MM.1S (cell line): ENCODE measurements around the gene TYK2.

Source experiments
- EZH2 ChIP-seq: fragments of 300-600 bp; sonication (generic); optimal IDR thresholded peaks from 2 replicates; pipeline ENCODE3; 2017; ENCODE audit warnings: low read depth, mild to moderate bottlenecking, antibody characterized with exemption, low read length, mixed read lengths
- TF ChIP-seq, protein P1 (sequence below): fragments of 300-600 bp; sonication (generic); IDR thresholded peaks from 2 replicates; pipeline ENCODE4 v1.5.1; 2016; ENCODE audit warnings: antibody characterized with exemption, low read length, mixed read lengths

DNA sequence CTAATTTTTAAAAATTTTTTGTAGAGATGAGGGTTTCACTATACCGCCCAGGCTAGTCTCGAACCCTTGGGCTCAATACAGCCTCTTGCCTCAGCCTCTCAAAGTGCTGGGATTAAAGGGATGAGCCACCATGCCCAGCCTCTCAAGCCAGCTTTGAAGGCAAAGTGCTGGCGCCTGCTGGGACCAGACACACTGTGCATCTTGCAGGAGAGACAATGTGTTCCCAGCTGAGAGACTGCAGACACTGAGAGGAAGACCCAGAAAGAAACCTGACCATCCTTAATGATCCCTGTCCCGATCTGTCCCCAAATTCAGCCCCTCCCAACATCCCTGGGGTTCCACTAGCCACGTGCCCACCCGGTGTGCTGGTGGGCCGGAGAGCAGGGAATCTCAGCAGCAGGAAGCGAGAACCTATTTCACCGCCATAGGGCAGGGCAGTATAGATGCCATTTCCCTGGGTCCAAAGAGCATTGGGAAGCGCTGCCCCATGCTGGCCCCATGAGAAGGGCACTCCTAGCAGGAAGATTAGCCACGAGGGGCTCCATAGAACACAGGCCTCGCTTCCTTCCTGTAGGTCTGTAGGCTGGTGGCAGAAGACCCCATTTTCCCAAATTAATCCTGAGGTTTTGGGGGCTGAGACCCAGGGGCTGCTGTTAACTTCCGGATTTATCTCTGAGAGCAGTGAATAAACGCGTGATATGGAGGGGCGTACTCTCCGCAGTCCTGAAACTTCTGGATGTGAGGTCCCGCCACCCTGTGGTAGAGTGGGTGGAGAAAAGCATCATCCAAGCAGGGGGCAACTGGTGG is 48.0 kb downstream of the TYK2 start:
- TF ChIP-seq, protein P1, sequence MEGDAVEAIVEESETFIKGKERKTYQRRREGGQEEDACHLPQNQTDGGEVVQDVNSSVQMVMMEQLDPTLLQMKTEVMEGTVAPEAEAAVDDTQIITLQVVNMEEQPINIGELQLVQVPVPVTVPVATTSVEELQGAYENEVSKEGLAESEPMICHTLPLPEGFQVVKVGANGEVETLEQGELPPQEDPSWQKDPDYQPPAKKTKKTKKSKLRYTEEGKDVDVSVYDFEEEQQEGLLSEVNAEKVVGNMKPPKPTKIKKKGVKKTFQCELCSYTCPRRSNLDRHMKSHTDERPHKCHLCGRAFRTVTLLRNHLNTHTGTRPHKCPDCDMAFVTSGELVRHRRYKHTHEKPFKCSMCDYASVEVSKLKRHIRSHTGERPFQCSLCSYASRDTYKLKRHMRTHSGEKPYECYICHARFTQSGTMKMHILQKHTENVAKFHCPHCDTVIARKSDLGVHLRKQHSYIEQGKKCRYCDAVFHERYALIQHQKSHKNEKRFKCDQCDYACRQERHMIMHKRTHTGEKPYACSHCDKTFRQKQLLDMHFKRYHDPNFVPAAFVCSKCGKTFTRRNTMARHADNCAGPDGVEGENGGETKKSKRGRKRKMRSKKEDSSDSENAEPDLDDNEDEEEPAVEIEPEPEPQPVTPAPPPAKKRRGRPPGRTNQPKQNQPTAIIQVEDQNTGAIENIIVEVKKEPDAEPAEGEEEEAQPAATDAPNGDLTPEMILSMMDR: no peak
- TF ChIP-seq EZH2: no peak
